ENCODE results near the gene PHLPP1. TPM values are rescaled to one million over a fixed set of nuclear protein-coding genes. Genes with fewer than 3 reads are reported as not detected.
A peak's percentile ranks its signal among the peaks of the same experiment; 100 is the strongest.

PHLPP1 gene
- total RNA-seq, 2 experiments from 2014 or later = 8.0 to 8.7 TPM

GRCh38 chr18:62847081-62847480 lies 131.7 kb downstream of the PHLPP1 start:
- POLR2A ChIA-PET = no interaction called here
- no peak for DNase-seq
- Mint-ChIP-seq H3K4me3 (no peak overlapping the region), H3K36me3 (peaks cover 4% of the 10 kb centered on the region), H3K4me1 (ENCODE audit: low read depth) (peaks cover 38% of the 10 kb centered on the region), H3K9me3 (peaks cover 3% of the 10 kb centered on the region), H3K27ac (no peak overlapping the region), H3K27me3 (no peaks in the 10 kb centered on the region)
- intact Hi-C loops (cut with micrococcal nuclease) = loop anchor here (5.0 to 10.0 kb wide), 4 partner anchors 110 to 1108 kb away; no protein-coding TSS in a partner anchor
- CTCF ChIA-PET = no interaction called here

DNA sequence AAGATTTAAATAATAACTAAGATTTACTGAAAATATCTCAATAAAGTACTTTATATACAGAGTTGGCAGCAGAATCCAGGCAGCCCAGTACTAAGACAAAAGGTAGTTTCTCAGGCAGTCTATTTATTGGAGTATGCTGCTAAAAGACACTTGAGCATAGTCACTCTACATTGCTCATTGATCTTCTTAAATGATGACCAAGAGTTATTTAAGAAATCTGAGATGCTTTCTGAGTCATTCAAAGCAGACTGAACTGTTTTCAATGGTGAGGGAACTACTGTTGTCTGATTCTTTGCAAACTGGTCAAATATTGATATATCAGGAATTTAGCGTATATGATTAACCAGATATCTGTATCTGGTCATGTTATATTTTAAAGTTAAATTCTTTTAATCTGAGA lies 133.6 kb downstream of the PHLPP1 start:
- no peaks in the 10 kb centered on the region for H3K9me3 Mint-ChIP-seq
- DNase-seq = no peak
- ChIA-PET POLR2A (no interaction called here), CTCF (no interaction called here)
- peaks cover 2% of the 10 kb centered on the region for H3K36me3 Mint-ChIP-seq
- peaks cover 28% of the 10 kb centered on the region for H3K4me1 Mint-ChIP-seq (ENCODE audit: low read depth)
- H3K27me3 Mint-ChIP-seq = no peaks in the 10 kb centered on the region
- H3K4me3 Mint-ChIP-seq = no peak overlapping the region
- H3K27ac Mint-ChIP-seq = no peak overlapping the region
- intact Hi-C loops (cut with micrococcal nuclease) = loop anchor here (5.0 to 10.0 kb wide), 4 partner anchors 108 to 1106 kb away; no protein-coding TSS in a partner anchor

DNA sequence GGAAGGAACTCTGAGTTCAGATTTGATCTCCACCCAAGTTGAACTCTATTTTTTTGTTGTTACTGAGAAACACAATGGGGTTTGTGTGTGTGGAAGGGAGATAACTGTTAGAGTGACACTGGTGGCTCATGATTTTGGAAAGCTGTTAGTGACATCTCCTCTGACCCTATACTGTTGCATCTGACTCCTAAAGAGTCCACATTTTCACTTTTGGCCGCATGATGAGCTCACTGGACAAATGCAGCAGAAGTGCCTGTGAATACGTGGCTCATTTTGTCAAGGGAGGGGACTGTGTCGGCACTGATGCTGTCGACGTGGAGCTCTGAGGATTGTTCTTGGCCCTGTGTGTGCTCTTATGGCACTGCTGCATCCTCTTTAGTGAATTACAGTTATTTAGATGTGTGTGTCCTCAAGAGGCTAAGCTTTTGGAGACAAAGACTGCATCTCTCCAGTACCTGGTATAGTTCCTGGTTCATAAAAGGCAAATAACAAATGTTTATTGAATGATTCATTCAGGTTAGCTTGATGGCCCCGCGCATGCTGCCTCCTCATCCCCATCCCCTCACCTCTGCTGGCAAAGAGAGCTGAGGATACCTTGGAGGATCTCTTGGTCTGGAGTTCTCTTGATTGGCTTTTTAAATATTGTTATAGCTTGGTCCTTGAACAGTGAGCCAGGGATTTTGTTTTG lies 135.4 kb downstream of the PHLPP1 start:
- intact Hi-C loops (cut with micrococcal nuclease) = no loop called here
- Mint-ChIP-seq H3K4me3 (no peak overlapping the region), H3K4me1 (ENCODE audit: low read depth) (peaks cover 13% of the 10 kb centered on the region), H3K27me3 (no peaks in the 10 kb centered on the region), H3K27ac (no peak overlapping the region), H3K9me3 (no peaks in the 10 kb centered on the region), H3K36me3 (peaks cover 2% of the 10 kb centered on the region)
- POLR2A ChIA-PET = interaction anchor here (0.5 kb wide), 1 partner anchor 136 kb away, joined by 3 read pairs; no protein-coding TSS in a partner anchor
- no peak for DNase-seq
- CTCF ChIA-PET = no interaction called here

- no peaks in the 10 kb centered on the region for H3K36me3 Mint-ChIP-seq
- no peak overlapping the region for H3K27ac Mint-ChIP-seq
- no peak overlapping the region for H3K4me3 Mint-ChIP-seq
- DNase-seq = no peak
- peaks cover 5% of the 10 kb centered on the region for H3K4me1 Mint-ChIP-seq (ENCODE audit: low read depth)
- POLR2A ChIA-PET = no interaction called here
- CTCF ChIA-PET = no interaction called here
- intact Hi-C loops (cut with micrococcal nuclease) = no loop called here
- no peaks in the 10 kb centered on the region for H3K9me3 Mint-ChIP-seq
- no peaks in the 10 kb centered on the region for H3K27me3 Mint-ChIP-seq
Measured at GRCh38 chr18:62852851-62853250, 137.5 kb downstream of the PHLPP1 start.

DNA sequence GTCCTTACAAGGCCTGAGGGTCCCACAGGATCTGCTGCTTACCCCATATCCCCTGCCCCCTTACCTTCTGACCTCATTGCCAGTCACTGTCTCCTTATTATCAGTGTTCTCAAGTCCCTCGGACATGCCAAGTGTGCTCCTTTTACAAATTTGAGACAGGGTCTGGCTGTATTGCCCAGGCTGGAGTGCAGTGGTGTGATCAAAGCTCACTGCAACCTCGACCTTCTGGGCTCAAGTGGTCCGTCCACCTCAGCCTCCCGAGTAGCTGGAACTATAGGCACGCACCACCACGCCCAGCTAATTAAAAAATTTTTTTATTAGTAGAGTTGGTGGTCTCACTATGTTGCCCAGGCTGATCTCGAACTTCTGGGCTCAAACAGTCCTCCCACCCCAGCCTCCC lies 141.0 kb downstream of the PHLPP1 start:
- ChIA-PET POLR2A (no interaction called here), CTCF (no interaction called here)
- intact Hi-C loops (cut with micrococcal nuclease) = no loop called here
- Mint-ChIP-seq H3K27ac (no peak overlapping the region), H3K4me3 (no peak overlapping the region), H3K4me1 (ENCODE audit: low read depth) (peaks cover 10% of the 10 kb centered on the region), H3K36me3 (no peaks in the 10 kb centered on the region), H3K9me3 (no peaks in the 10 kb centered on the region), H3K27me3 (no peaks in the 10 kb centered on the region)
- no peak for DNase-seq

- Mint-ChIP-seq H3K9me3 (no peaks in the 10 kb centered on the region), H3K27ac (no peak overlapping the region), H3K27me3 (no peaks in the 10 kb centered on the region), H3K4me1 (ENCODE audit: low read depth) (peaks cover 10% of the 10 kb centered on the region), H3K36me3 (no peaks in the 10 kb centered on the region), H3K4me3 (no peak overlapping the region)
- ChIA-PET POLR2A (no interaction called here), CTCF (no interaction called here)
- DNase-seq = no peak
- intact Hi-C loops (cut with micrococcal nuclease) = no loop called here
Measured at GRCh38 chr18:62857263-62857976, 142.1 kb downstream of the PHLPP1 start.

DNA sequence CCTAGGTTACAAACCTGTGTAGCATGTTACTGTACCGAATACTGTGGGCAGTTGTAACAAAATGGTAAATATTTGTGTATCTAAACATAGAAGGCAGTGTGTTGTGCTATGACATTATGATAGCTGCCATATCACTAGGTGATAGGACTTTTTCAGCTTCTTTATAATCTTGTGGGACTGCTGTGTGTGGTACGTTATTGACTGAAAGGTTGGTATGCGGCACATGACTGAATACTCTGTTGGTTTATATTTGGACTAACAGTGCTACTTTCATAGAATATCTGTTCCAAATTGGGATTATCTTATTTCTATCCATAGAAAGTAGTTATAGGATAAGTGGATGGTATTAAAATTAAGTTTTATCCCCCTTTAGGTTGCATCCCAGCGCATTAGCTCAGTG lies 144.7 kb downstream of the PHLPP1 start:
- no peaks in the 10 kb centered on the region for H3K9me3 Mint-ChIP-seq
- intact Hi-C loops (cut with micrococcal nuclease) = no loop called here
- no peak overlapping the region for H3K27ac Mint-ChIP-seq
- CTCF ChIA-PET = no interaction called here
- no peaks in the 10 kb centered on the region for H3K27me3 Mint-ChIP-seq
- POLR2A ChIA-PET = no interaction called here
- no peak overlapping the region for H3K4me3 Mint-ChIP-seq
- peaks cover 10% of the 10 kb centered on the region for H3K4me1 Mint-ChIP-seq (ENCODE audit: low read depth)
- no peak for DNase-seq
- no peaks in the 10 kb centered on the region for H3K36me3 Mint-ChIP-seq

DNA sequence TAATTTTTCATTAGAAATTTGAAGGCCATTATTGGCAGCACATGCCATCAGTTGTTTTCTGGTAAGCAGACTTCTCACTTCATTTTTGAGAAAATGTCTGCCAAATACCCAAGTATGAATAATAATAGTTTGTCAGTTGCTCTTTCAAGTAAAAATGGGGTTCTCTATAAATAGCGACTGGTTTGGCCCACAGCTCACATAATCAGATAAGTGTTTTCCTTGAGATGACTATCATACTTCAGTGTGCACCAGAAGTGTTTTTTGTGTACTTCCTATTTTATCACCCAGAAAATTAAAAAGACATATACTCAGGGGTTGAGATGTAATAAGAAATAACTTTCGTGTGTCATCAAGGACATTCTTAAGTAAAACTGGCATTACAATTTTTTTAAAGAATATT lies 147.1 kb downstream of the PHLPP1 start:
- ChIA-PET CTCF (no interaction called here), POLR2A (no interaction called here)
- Mint-ChIP-seq H3K4me3 (no peak overlapping the region), H3K27ac (no peak overlapping the region), H3K4me1 (ENCODE audit: low read depth) (peaks cover 10% of the 10 kb centered on the region), H3K27me3 (no peaks in the 10 kb centered on the region), H3K9me3 (no peaks in the 10 kb centered on the region), H3K36me3 (no peaks in the 10 kb centered on the region)
- intact Hi-C loops (cut with micrococcal nuclease) = no loop called here
- no peak for DNase-seq

- Mint-ChIP-seq H3K27me3 (no peaks in the 10 kb centered on the region), H3K36me3 (no peaks in the 10 kb centered on the region), H3K4me3 (no peak overlapping the region), H3K27ac (no peak overlapping the region), H3K9me3 (no peaks in the 10 kb centered on the region), H3K4me1 (ENCODE audit: low read depth) (peaks cover 3% of the 10 kb centered on the region)
- POLR2A ChIA-PET = no interaction called here
- intact Hi-C loops (cut with micrococcal nuclease) = no loop called here
- CTCF ChIA-PET = no interaction called here
- DNase-seq = no peak
Measured at GRCh38 chr18:62863579-62864001, 148.2 kb downstream of the PHLPP1 start.

- peaks cover 12% of the 10 kb centered on the region for H3K4me1 Mint-ChIP-seq (ENCODE audit: low read depth)
- no peaks in the 10 kb centered on the region for H3K27me3 Mint-ChIP-seq
- H3K4me3 Mint-ChIP-seq = no peak overlapping the region
- ChIA-PET CTCF (no interaction called here), POLR2A (interaction anchor here (0.6 kb wide), 1 partner anchor 19 kb away, joined by 3 read pairs; no protein-coding TSS in a partner anchor)
- no peaks in the 10 kb centered on the region for H3K9me3 Mint-ChIP-seq
- H3K27ac Mint-ChIP-seq = no peak overlapping the region
- no peaks in the 10 kb centered on the region for H3K36me3 Mint-ChIP-seq
- intact Hi-C loops (cut with micrococcal nuclease) = no loop called here
- DNase-seq = no peak
Measured at GRCh38 chr18:62865498-62865897, 150.2 kb downstream of the PHLPP1 start.

DNA sequence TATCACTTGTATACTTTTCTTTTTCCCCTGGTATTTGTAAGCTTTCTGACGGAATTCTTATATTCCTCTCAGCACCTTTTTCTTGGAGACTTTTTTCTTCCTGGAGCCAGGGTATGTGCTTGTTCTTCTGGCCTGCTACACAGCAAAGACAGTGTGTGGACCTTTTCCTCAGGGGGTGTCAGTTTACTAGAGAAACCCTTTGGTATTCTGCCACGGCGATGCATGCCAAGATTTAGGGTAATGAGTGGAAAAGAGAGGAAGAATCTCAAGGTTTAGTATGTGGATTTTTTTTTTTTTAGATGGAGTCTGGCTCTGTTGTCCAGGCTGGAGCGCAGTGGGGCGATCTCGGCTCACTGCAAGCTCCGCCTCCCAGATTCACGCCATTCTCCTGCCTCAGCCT lies 152.2 kb downstream of the PHLPP1 start:
- POLR2A ChIA-PET = no interaction called here
- intact Hi-C loops (cut with micrococcal nuclease) = no loop called here
- Mint-ChIP-seq H3K9me3 (no peaks in the 10 kb centered on the region), H3K4me1 (ENCODE audit: low read depth) (peaks cover 12% of the 10 kb centered on the region), H3K27me3 (no peaks in the 10 kb centered on the region), H3K4me3 (no peak overlapping the region), H3K27ac (no peak overlapping the region), H3K36me3 (no peaks in the 10 kb centered on the region)
- DNase-seq = no peak
- CTCF ChIA-PET = no interaction called here

DNA sequence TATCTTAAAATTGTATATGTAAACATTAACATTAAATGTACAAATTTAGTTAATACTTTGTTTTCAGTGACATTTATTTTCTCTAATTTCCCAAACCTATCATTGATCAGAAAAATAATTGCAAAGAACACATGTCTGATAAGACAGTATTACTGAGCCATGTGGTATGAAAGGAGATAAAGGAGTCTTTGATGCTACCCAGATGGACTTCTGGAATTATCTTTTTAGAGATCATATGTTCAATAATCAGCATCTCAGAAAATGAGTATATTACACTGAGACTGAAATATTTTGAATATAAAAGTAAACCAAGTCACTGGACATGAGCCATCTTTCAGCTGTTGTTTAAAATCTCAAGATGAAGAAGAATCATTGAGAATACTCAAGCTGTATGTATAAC lies 153.3 kb downstream of the PHLPP1 start:
- intact Hi-C loops (cut with micrococcal nuclease) = loop anchor here (1.0 kb wide), 1 partner anchor 23 kb away; no protein-coding TSS in a partner anchor
- Mint-ChIP-seq H3K9me3 (no peaks in the 10 kb centered on the region), H3K27me3 (no peaks in the 10 kb centered on the region), H3K4me1 (ENCODE audit: low read depth) (peaks cover 12% of the 10 kb centered on the region), H3K4me3 (no peak overlapping the region), H3K27ac (peak overlapping the region; percentile 82), H3K36me3 (no peaks in the 10 kb centered on the region)
- POLR2A ChIA-PET = no interaction called here
- CTCF ChIA-PET = no interaction called here
- DNase-seq = no peak

- POLR2A ChIA-PET = no interaction called here
Measured at GRCh38 chr18:62870643-62871042, 155.3 kb downstream of the PHLPP1 start.

More at GRCh38 chr18:62870643-62871042, 155.3 kb downstream of the PHLPP1 start:
- DNase-seq = no peak
- CTCF ChIA-PET = no interaction called here
- Mint-ChIP-seq H3K4me1 (ENCODE audit: low read depth) (peaks cover 12% of the 10 kb centered on the region), H3K27ac (no peak overlapping the region), H3K4me3 (no peak overlapping the region), H3K9me3 (no peaks in the 10 kb centered on the region), H3K27me3 (no peaks in the 10 kb centered on the region), H3K36me3 (no peaks in the 10 kb centered on the region)
- intact Hi-C loops (cut with micrococcal nuclease) = no loop called here
